Gastrocnemius medialis (tissue), 4 donors: ENCODE data around the gene PAQR8. TPM values are rescaled to one million over a fixed set of nuclear protein-coding genes. Genes with fewer than 3 reads are reported as not detected.

ENCODE experiments used
- ATAC-seq, 2 donors: fragments of 150-250 bp; one replicate each; pipeline ENCODE4 v1.9.1; 2016
- DNase-seq, 2 donors: peaks; one replicate each; pipeline ENCODE4 v3.0.0-alpha.2; 2019
- H3K27ac ChIP-seq, 4 donors: fragments of 200-600 bp; sonication (generic); 1 replicate in 1 of 4; 2 replicates in 3 of 4; pipeline ENCODE4 v1.5.1; 2016 to 2018; ENCODE audit warnings: mild to moderate bottlenecking in 2 of 4, moderate library complexity in 1 of 4
- H3K27me3 ChIP-seq, 3 donors: fragments of 200-600 bp; sonication (generic) in 2 of 3; 1 replicate in 1 of 3; 2 replicates in 2 of 3; pipeline versions ENCODE4 v1.5.1 to v1.6.0; 2016 to 2019; ENCODE audit warnings: mild to moderate bottlenecking in 1 of 3, moderate library complexity in 1 of 3
- H3K36me3 ChIP-seq, 2 donors: fragments of 200-600 bp; sonication (generic) in 1 of 2; one replicate each; pipeline ENCODE4 v1.5.1; 2017 to 2018
- H3K4me1 ChIP-seq, 2 donors: fragments of 200-600 bp; sonication (generic) in 1 of 2; one replicate each; pipeline ENCODE4 v1.5.1; 2016 to 2017; ENCODE audit warnings: mild to moderate bottlenecking in 2 of 2
- H3K4me3 ChIP-seq, 4 donors: fragments of 200-600 bp; sonication (generic) in 3 of 4; 1 replicate in 1 of 4; 2 replicates in 3 of 4; pipeline ENCODE4 v1.5.1; 2016 to 2019; ENCODE audit warnings: mild to moderate bottlenecking in 2 of 4
- H3K9me3 ChIP-seq, 3 donors: fragments of 200-600 bp; sonication (generic) in 2 of 3; 1 replicate in 1 of 3; 2 replicates in 2 of 3; pipeline ENCODE4 v1.5.1; 2016 to 2019
- CTCF ChIP-seq, 5 experiments: fragments of 450-650 bp in 3 of 5; fragments of 200-600 bp in 2 of 5; sonication (generic) in 2 of 5; IDR thresholded peaks in 4 of 5; conservative IDR thresholded peaks in 1 of 5; 1 replicate in 4 of 5; 2 replicates in 1 of 5; pipeline ENCODE4 v1.5.1; 2016 to 2019; ENCODE audit warnings: antibody characterized with exemption in 5 of 5, mild to moderate bottlenecking in 3 of 5, moderate library complexity in 3 of 5
- POLR2A ChIP-seq, 2 donors: fragments of 450-650 bp; IDR thresholded peaks; one replicate each; pipeline ENCODE4 v1.6.1; 2017; ENCODE audit warnings: antibody characterized with exemption in 2 of 2, mild to moderate bottlenecking in 2 of 2, moderate library complexity in 2 of 2
- in situ Hi-C, 4 donors: fragments of 200-750 bp; cut with MboI; loops; one replicate each; pipeline versions ENCODE4 v1.15.0 to v1.8.0; 2017; ENCODE audit warnings: low sequenced_read_pairs in 4 of 4
- intact Hi-C: fragments of 100-400 bp; cut with DNase I; formaldehyde crosslinking; loops from one replicate; pipeline ENCODE4 v1.15.1; 2023; ENCODE audit warnings: low total_unique reads
- total RNA-seq, 4 donors: library from RNA; depleted of rRNA; stranded (reverse); fragments of >200 nt; gene quantifications; one replicate each; pipeline versions ENCODE4 v1.1.0 to v1.2.3, GENCODE V29; 2016

The PAQR8 gene
- total RNA-seq, 4 donors from 2014 or later: 0.39 to 1.1 (median 0.72) TPM

GRCh38 chr6:52335576-52335975, 26.4 kb upstream of the PAQR8 start:
- no peak overlapping the region for H3K27ac ChIP-seq
- no peaks in the 10 kb centered on the region for H3K36me3 ChIP-seq
- in situ Hi-C loops: no loop called here
- no peak overlapping the region for H3K4me3 ChIP-seq
- DNase-seq (no peak), ATAC-seq (no peak)
- no peak for TF ChIP-seq CTCF (IDR thresholded peaks at IDR 0.05 in 4 of 5, conservative IDR thresholded peaks at IDR 0.05 in 1 of 5)
- TF ChIP-seq POLR2A (IDR thresholded peaks at IDR 0.05): no peak
- no peaks in the 10 kb centered on the region for H3K27me3 ChIP-seq
- no peaks in the 10 kb centered on the region for H3K4me1 ChIP-seq
- intact Hi-C loops: no loop called here
- no peaks in the 10 kb centered on the region for H3K9me3 ChIP-seq

GRCh38 chr6:52336919-52337561, 24.9 kb upstream of the PAQR8 start:
- TF ChIP-seq POLR2A (IDR thresholded peaks at IDR 0.05) (no peak), CTCF (IDR thresholded peaks at IDR 0.05 in 4 of 5, conservative IDR thresholded peaks at IDR 0.05 in 1 of 5) (no peak)

DNA sequence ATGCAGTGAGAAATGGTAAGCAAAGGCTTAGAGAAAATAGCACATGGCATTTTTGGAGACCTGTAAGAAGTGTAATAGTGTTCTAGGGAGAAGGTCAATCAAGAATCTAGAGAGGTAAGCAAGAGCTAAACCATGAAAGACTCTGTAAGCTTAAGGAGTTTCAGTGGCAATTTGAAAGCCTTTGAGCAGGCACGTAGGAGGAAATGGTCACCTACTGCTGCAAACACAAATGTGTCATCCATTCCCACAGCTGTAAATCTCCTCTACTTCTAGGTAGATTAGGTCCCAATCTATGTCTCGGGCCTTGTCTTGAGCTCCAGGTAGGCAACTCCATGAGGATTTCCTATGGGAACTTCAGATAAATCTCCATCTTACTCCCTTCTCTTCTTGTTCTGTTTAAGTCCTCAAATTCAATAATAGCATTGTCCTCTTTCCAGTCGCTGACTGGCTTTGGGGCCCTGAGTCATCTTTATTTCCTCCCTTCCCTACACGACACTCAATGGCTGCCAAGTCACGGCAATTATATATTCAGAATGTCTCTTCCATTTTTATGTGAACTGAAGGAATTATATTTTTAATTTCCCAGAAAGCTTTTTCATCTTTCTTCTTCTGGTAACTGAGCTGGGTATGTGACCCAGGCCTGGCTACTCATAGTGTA, 24.2 kb upstream of the PAQR8 start:
- no peaks in the 10 kb centered on the region for H3K27me3 ChIP-seq
- DNase-seq: no peak
- TF ChIP-seq POLR2A (IDR thresholded peaks at IDR 0.05) (no peak), CTCF (IDR thresholded peaks at IDR 0.05 in 4 of 5, conservative IDR thresholded peaks at IDR 0.05 in 1 of 5) (no peak)
- no peaks in the 10 kb centered on the region for H3K9me3 ChIP-seq
- in situ Hi-C loops: no loop called here
- H3K4me1 ChIP-seq: no peaks in the 10 kb centered on the region
- no peak overlapping the region for H3K4me3 ChIP-seq
- H3K27ac ChIP-seq: no peak overlapping the region
- intact Hi-C loops: no loop called here
- no peak for ATAC-seq
- no peaks in the 10 kb centered on the region for H3K36me3 ChIP-seq

More at GRCh38 chr6:52336919-52337561, 24.9 kb upstream of the PAQR8 start:
- ATAC-seq (no peak), DNase-seq (no peak)
- Histone ChIP-seq H3K36me3 (no peaks in the 10 kb centered on the region), H3K4me3 (no peak overlapping the region), H3K27ac (no peak overlapping the region), H3K27me3 (no peaks in the 10 kb centered on the region), H3K9me3 (no peaks in the 10 kb centered on the region), H3K4me1 (no peaks in the 10 kb centered on the region)
- in situ Hi-C loops: no loop called here
- intact Hi-C loops: no loop called here

GRCh38 chr6:52340603-52340880, 21.4 kb upstream of the PAQR8 start:
- Histone ChIP-seq H3K9me3 (no peaks in the 10 kb centered on the region), H3K4me1 (no peaks in the 10 kb centered on the region), H3K4me3 (no peak overlapping the region), H3K27me3 (no peaks in the 10 kb centered on the region), H3K36me3 (no peaks in the 10 kb centered on the region), H3K27ac (no peak overlapping the region)
- in situ Hi-C loops (no loop called here), intact Hi-C loops (no loop called here)
- ATAC-seq: no peak
- no peak for DNase-seq
- TF ChIP-seq POLR2A (IDR thresholded peaks at IDR 0.05) (no peak), CTCF (IDR thresholded peaks at IDR 0.05 in 4 of 5, conservative IDR thresholded peaks at IDR 0.05 in 1 of 5) (no peak)
